Lung (tissue), 12 donors: ENCODE results near the gene RFC2. TPM values are rescaled to one million over a fixed set of nuclear protein-coding genes. Genes with fewer than 3 reads are reported as not detected.
"Not testable (repeated sequence)": the region's sequence is repeated elsewhere in the genome, so short reads cannot be mapped to it uniquely, and the experiment has no call there.

Experiments used
- ATAC-seq: fragments of 200-7000 bp; cut with Tn5 transposase; one replicate; pipeline ENCODE4 v1.9.1; 2020; ENCODE audit warnings: moderate number of reproducible peaks; ENCODE audit not compliant: insufficient read depth, low FRiP score
- DNase-seq, 3 donors: peaks; one replicate each; pipeline ENCODE4 v3.0.0-alpha.2; 2013 to 2017
- H3K27ac ChIP-seq, 2 donors: one replicate each; pipeline ENCODE4 v1.5.1; 2013; ENCODE audit warnings: mild to moderate bottlenecking in 2 of 2, moderate library complexity in 2 of 2, control low read depth in 1 of 2, inconsistent platforms in 1 of 2, low read depth in 1 of 2, low read length in 1 of 2
- H3K27me3 ChIP-seq, 3 donors: one replicate each; pipeline ENCODE4 v1.5.1; 2013; ENCODE audit warnings: low read length in 2 of 3; ENCODE audit not compliant: control insufficient read depth in 3 of 3, insufficient read depth in 3 of 3
- H3K36me3 ChIP-seq, 4 donors: one replicate each; pipeline ENCODE4 v1.5.1; 2013; ENCODE audit warnings: low read length in 4 of 4, mild to moderate bottlenecking in 1 of 4, moderate library complexity in 1 of 4; ENCODE audit not compliant: control insufficient read depth in 4 of 4, insufficient read depth in 4 of 4
- H3K4me1 ChIP-seq, 5 donors: one replicate each; pipeline ENCODE4 v1.5.1; 2013; ENCODE audit warnings: low read length in 5 of 5, mild to moderate bottlenecking in 2 of 5, moderate library complexity in 1 of 5; ENCODE audit not compliant: control insufficient read depth in 5 of 5, insufficient read depth in 5 of 5
- H3K4me3 ChIP-seq: one replicate; pipeline ENCODE4 v1.5.1; 2013; ENCODE audit warnings: mild to moderate bottlenecking, control low read depth, moderate library complexity
- H3K9ac ChIP-seq, 2 donors: one replicate each; pipeline ENCODE4 v1.5.1; 2013; ENCODE audit warnings: low read length in 2 of 2, control low read depth in 1 of 2; ENCODE audit not compliant: insufficient read depth in 1 of 2
- H3K9me3 ChIP-seq, 4 donors: one replicate each; pipeline ENCODE4 v1.5.1; 2013; ENCODE audit warnings: low read length in 3 of 4, mild to moderate bottlenecking in 1 of 4, moderate library complexity in 1 of 4; ENCODE audit not compliant: control insufficient read depth in 4 of 4, insufficient read depth in 3 of 4
- CTCF ChIP-seq: IDR thresholded peaks from 2 replicates; pipeline ENCODE4 v1.5.1; 2012; ENCODE audit warnings: mild to moderate bottlenecking; ENCODE audit errors: control extremely low read depth, extremely low read depth
- WGBS, 2 donors: extraction: QIAGEN DNeasy Blood & Tissue Kit; methylation state at CpG; one replicate each; pipeline ENCODE4 v1.1.7; 2013; 5-methylcytosine and 5-hydroxymethylcytosine counted together
- polyA plus RNA-seq, 2 donors: library from polyadenylated mRNA; stranded (reverse); fragments of 200-250 nt; gene quantifications; one replicate each; pipeline ENCODE4 v1.2.1, GENCODE V29; 2013
- total RNA-seq, 2 donors: library from RNA; depleted of rRNA in 1 of 2; stranded (reverse); fragments of >200 nt in 1 of 2; gene quantifications; one replicate each; pipeline ENCODE4 v1.2.1, GENCODE V29; 2014 to 2021
- donor health status: control.
- donor health status: control.
- donor health status: Bipolar disorder and iron deficiency.
- donor health status: healthy.
- donor health status: DM: yes; HTN: yes; CAD: no.

RFC2 gene
- total and polyA plus RNA-seq, 4 donors: 14.5 to 23.8 (median 21.2) TPM

GRCh38 chr7:74207586-74207985, 46.6 kb downstream of the RFC2 start:
- no peak overlapping the region for H3K9ac ChIP-seq
- no peak for DNase-seq
- peaks cover 0 to 7% (median 0%) of the 10 kb centered on the region in 3 donors for H3K27me3 ChIP-seq
- no peak overlapping the region for H3K27ac ChIP-seq
- no peak for TF ChIP-seq CTCF
- WGBS, 2 donors: 87 to 93% methylated on average over 11 of the region's 11 CpGs
- no peak for ATAC-seq
- no peak overlapping the region for H3K4me3 ChIP-seq
- H3K4me1 ChIP-seq: peaks cover 0 to 7% (median 0%) of the 10 kb centered on the region in 5 donors
- no peaks in the 10 kb centered on the region for H3K36me3 ChIP-seq
- no peaks in the 10 kb centered on the region for H3K9me3 ChIP-seq

- WGBS, 2 donors: 17 to 22% methylated on average over 22 to 23 of the region's 23 CpGs
- ATAC-seq (peak; percentile 90), DNase-seq (peak; percentile 76 to 85 (median 78))
- no peak overlapping the region for H3K27ac ChIP-seq
- no peaks in the 10 kb centered on the region for H3K36me3 ChIP-seq
- H3K4me1 ChIP-seq: peaks cover 0 to 6% (median 0%) of the 10 kb centered on the region in 5 donors
- H3K27me3 ChIP-seq: peaks cover 0 to 7% (median 0%) of the 10 kb centered on the region in 3 donors
- no peak overlapping the region for H3K9ac ChIP-seq
- peak; percentile 94 for TF ChIP-seq CTCF
- H3K4me3 ChIP-seq: no peak overlapping the region
- H3K9me3 ChIP-seq: no peaks in the 10 kb centered on the region
Measured at GRCh38 chr7:74206589-74207120, 47.5 kb downstream of the RFC2 start.

GRCh38 chr7:74206052-74206451, 48.1 kb downstream of the RFC2 start:
- WGBS, 2 donors: 88% methylated on average over 10 of the region's 10 CpGs
- not testable (repeated sequence) for H3K4me1 ChIP-seq, DNase-seq, H3K27me3 ChIP-seq, H3K4me3 ChIP-seq, H3K27ac ChIP-seq, ATAC-seq, H3K9me3 ChIP-seq, H3K9ac ChIP-seq, H3K36me3 ChIP-seq

- WGBS, 2 donors: 80 to 92% methylated on average over 1 of the region's 1 CpG
- no peak overlapping the region for H3K27ac ChIP-seq
- no peak overlapping the region for H3K9ac ChIP-seq
- DNase-seq (no peak), ATAC-seq (no peak)
- peaks cover 0 to 7% (median 0%) of the 10 kb centered on the region in 3 donors for H3K27me3 ChIP-seq
- H3K9me3 ChIP-seq: no peaks in the 10 kb centered on the region
- H3K36me3 ChIP-seq: no peaks in the 10 kb centered on the region
- TF ChIP-seq CTCF: no peak
- no peaks in the 10 kb centered on the region for H3K4me1 ChIP-seq
- no peak overlapping the region for H3K4me3 ChIP-seq
Measured at GRCh38 chr7:74203956-74204618, 50.1 kb downstream of the RFC2 start.
